GM10248 (cell line): ENCODE data around the gene FAM50B.
"Not testable (repeated sequence)": the region's sequence is repeated elsewhere in the genome, so short reads cannot be mapped to it uniquely, and the experiment has no call there.

Experiments
- CTCF ChIA-PET: fragments of 300-600 bp; sonication (Branson Sonifier 250); formaldehyde crosslinking; extraction: SDS; loops from one replicate; lab custom pipeline; 2021; ENCODE audit warnings: antibody characterized with exemption; lab: Yijun Ruan, JAX
- POLR2A ChIA-PET: fragments of 350-650 bp; sonication (Branson Sonifier 250); formaldehyde crosslinking; extraction: SDS; loops from one replicate; lab custom pipeline; 2020; ENCODE audit warnings: antibody characterized with exemption; lab: Yijun Ruan, JAX
- DNase-seq: peaks from one replicate; pipeline ENCODE4 v3.0.0; 2012; ENCODE audit errors: extremely low spot score
- TF ChIP-seq, protein P1 (sequence below): IDR thresholded peaks from 2 replicates; pipeline ENCODE4 v1.5.1; 2012; ENCODE audit warnings: mild to moderate bottlenecking, low read depth; ENCODE audit errors: extremely low read depth, missing control alignments, control extremely low read depth

Gene FAM50B

DNA sequence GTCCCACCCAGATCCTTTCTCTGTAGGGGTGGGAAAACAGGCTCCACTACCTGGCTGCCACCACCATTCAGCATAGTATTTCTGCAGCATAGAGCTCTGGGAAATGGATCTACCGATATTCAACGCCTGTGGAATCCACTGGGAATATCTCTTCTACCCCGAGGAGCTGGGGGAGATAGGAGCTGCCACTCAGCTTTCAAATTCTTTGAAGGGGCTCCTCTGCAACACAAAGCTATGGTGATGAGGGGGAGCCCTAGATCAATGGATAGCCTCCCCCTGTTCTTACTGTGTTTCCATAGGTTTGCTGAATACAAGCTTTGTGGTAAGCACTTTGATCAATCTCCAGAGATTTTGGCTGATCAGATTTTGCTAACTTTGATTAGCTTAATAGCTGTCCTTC, 12.9 kb downstream of the FAM50B start:
- POLR2A ChIA-PET: no interaction called here
- TF ChIP-seq, protein P1, sequence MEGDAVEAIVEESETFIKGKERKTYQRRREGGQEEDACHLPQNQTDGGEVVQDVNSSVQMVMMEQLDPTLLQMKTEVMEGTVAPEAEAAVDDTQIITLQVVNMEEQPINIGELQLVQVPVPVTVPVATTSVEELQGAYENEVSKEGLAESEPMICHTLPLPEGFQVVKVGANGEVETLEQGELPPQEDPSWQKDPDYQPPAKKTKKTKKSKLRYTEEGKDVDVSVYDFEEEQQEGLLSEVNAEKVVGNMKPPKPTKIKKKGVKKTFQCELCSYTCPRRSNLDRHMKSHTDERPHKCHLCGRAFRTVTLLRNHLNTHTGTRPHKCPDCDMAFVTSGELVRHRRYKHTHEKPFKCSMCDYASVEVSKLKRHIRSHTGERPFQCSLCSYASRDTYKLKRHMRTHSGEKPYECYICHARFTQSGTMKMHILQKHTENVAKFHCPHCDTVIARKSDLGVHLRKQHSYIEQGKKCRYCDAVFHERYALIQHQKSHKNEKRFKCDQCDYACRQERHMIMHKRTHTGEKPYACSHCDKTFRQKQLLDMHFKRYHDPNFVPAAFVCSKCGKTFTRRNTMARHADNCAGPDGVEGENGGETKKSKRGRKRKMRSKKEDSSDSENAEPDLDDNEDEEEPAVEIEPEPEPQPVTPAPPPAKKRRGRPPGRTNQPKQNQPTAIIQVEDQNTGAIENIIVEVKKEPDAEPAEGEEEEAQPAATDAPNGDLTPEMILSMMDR: no peak
- DNase-seq: no peak
- CTCF ChIA-PET: interaction anchor here (1.1 to 2.9 kb wide), 7 partner anchors 9 to 129 kb away, joined by 3 to 32 read pairs (median 3); partner anchors contain the start of gene FAM50B

DNA sequence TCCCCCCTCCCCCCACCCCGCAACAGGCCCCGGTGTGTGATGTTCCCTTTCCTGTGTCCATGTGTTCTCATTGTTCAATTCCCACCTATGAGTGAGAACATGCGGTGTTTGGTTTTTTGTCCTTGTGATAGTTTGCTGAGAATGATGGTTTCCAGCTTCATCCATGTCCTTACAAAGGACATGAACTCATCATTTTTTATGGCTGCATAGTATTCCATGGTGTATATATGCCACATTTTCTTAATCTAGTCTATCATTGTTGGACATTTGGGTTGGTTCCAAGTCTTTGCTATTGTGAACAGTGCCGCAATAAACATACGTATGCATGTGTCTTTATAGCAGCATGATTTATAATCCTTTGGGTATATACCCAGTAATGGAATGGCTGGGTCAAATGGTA, 14.1 kb downstream of the FAM50B start:
- CTCF ChIA-PET: interaction anchor here (2.9 kb wide), 1 partner anchor 13 kb away, joined by 32 read pairs; the partner anchor contains the start of gene FAM50B
- DNase-seq, POLR2A ChIA-PET: not testable (repeated sequence)

GRCh38 chr6:3865463-3865862, 16.3 kb downstream of the FAM50B start:
- CTCF ChIA-PET: interaction anchor here (3.9 kb wide), 1 partner anchor 16 kb away, joined by 13 read pairs; the partner anchor contains the start of gene FAM50B
- no peak for DNase-seq
- POLR2A ChIA-PET: no interaction called here

DNA sequence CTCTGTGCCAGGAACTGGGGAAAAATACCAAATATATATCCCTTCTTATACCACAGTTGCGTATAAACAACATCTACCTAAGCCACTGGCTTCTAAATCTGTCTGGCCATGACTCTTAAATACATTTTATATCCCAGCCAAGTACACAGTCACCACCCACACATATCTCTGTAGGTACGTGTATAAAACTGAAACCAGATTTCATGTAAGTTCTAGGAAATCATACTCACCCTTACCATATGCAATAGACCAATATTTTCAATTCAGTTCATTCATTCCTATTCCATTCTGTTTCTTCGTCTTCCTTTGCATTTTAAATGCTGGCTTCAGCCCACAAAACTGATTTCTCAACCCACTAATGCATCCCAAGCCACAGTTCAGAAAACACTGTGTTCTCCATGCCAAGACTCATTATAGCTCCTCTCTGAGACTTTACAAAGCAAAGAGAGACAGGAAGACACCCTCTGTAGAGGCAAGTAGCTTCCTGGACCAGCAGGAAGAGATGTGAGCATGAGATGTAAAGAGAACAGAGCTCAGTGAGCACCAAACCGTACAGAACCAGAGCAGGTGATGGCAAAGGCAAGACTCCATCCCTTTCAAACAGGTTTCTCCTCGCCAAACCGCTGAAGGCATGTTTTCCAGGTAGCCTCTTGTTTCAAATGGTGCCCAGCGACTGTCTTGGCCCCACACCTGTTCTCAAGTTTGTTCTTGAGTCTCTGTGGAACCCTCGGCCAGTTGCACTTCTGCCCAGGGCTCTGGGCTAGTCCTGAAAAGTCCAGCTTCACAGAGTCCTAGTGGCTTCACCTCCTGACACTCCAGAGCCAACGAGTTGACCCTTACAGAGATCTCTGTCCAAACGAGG, 18.7 kb downstream of the FAM50B start:
- POLR2A ChIA-PET: no interaction called here
- CTCF ChIA-PET: interaction anchor here (1.6 to 3.9 kb wide), 2 partner anchors 19 to 36 kb away, joined by 3 to 13 read pairs; partner anchors contain the start of gene FAM50B
- TF ChIP-seq, protein P1: no peak
- DNase-seq: no peak

More at GRCh38 chr6:3865463-3865862, 16.3 kb downstream of the FAM50B start:
- TF ChIP-seq, protein P1: no peak

GRCh38 chr6:3868544-3868943, 19.4 kb downstream of the FAM50B start:
- TF ChIP-seq, protein P1: no peak
- DNase-seq: no peak
- POLR2A ChIA-PET: no interaction called here
- CTCF ChIA-PET: interaction anchor here (1.6 kb wide), 1 partner anchor 35 kb away, joined by 3 read pairs; no protein-coding TSS in a partner anchor

DNA sequence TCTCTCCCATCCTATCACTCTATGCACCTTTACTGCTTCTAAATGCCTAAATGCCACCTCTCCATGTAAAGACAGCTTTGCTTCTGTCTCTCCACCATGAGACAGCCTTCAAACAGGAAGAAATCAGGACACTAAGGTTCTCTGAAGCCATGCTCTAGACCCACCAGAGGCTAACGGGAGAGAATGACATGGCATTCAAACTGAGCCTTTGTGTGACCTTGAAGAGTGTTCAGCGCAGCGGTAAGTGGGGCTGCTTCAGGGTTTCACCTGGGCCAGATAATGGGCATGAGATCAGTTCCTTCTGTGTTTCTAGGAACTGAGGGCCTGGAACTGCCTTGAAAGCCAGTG, 20.1 kb downstream of the FAM50B start:
- TF ChIP-seq, protein P1: no peak
- ChIA-PET POLR2A (no interaction called here), CTCF (no interaction called here)
- no peak for DNase-seq
